ENCODE data around the gene PTN.

Gene PTN

DNA sequence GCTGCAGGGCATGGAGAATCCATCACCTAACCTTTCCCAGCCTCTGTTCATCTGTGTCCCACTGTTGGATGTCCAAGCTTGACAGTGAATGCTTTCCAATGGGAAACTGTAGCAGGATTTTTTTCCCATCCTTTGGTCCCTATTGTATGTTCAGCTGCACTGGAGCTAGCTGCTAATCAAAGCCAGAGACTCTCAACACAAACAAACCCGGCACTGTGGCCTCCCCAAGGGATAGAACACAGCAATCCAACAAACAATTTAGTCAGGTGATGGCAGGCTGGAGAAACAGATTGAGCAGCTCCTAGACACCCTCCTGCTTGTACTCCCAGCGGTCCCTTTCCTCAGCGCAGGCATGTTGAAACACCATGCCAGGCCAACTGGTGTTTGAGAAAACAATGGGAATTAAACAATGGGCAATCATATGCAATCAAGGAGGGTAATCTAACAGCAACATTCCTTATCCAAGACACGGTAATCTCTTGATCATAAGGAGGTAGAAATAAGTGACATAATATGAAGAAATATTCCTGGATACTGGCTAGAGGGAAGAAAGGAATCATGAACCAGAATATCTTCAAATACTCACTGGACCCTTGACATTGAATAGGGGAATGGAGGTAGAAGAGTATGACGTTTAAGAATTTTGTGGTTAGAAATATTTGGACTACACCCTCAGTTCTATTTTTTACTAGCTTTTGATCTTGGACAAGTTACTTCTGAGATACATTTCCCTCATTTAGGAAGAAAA lies 15.0 kb downstream of the PTN start:
- in situ Hi-C loops (cut with MboI; ENCODE audit: low pct_unique_long_range_greater_than_20kb, low sequenced_read_pairs): no loop called here
- DNase-seq: no peak

DNA sequence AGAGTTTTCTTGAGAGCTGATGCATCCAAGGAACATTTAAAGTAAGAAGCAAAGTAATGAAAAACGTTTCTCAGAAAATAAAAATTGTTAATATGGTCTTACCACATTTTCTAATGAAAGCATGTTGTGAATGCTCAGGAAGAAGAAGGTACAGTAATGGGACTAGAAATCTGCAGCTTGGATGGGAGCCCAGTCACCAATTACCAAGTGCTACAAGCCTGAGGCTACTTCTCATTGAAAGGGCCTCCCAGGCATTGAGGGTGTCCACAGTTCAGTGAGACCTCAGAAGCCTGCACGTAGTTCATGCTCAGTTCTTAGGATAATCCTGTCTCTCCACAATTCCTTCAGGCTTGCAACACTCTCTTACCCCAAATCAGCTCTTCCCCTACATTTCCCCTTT lies 17.6 kb downstream of the PTN start:
- DNase-seq: no peak
- in situ Hi-C loops (cut with MboI; ENCODE audit: low pct_unique_long_range_greater_than_20kb, low sequenced_read_pairs): no loop called here

DNA sequence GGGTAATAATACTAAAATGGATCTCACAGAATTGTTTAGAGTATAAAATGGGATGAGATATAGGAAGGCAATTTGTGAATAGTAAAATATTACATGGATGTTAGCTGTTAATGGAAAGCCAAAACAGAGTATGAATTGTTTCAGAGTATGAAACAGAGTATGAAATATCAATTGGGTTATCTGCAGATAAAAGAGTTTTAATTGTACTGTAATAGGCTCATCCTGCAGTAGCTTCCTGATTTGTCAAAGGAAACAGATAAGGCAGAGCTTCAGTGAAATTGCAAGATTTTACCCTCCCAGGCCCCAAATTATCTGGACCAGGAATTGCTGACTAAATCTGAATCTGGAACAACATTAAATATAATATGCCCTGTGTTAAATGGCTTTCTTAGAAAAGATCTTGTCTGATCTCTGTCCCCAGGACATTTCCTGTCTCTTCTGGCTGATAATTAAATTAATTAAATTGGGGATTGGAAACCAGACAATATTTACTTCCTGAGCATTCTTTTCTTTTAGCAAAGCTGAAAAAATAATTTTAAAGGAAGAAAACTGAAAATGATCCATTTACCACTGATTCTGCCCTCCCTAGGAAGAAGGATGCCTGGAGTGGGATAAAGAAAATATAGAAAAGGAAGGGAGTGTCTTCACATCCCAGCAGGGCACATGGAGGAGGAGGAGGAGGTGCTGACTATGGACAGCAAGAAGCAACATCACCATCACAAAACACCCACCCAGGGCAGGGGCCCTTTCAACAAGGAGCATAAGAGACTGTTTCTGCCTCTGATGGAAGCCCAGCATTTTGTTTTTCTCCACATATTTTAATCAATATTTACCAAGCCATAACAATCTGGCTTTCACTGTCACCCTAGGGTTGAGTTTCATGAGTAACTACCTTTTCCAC lies 18.5 kb downstream of the PTN start:
- DNase-seq: no peak
- in situ Hi-C loops (cut with MboI; ENCODE audit: low pct_unique_long_range_greater_than_20kb, low sequenced_read_pairs): no loop called here

DNA sequence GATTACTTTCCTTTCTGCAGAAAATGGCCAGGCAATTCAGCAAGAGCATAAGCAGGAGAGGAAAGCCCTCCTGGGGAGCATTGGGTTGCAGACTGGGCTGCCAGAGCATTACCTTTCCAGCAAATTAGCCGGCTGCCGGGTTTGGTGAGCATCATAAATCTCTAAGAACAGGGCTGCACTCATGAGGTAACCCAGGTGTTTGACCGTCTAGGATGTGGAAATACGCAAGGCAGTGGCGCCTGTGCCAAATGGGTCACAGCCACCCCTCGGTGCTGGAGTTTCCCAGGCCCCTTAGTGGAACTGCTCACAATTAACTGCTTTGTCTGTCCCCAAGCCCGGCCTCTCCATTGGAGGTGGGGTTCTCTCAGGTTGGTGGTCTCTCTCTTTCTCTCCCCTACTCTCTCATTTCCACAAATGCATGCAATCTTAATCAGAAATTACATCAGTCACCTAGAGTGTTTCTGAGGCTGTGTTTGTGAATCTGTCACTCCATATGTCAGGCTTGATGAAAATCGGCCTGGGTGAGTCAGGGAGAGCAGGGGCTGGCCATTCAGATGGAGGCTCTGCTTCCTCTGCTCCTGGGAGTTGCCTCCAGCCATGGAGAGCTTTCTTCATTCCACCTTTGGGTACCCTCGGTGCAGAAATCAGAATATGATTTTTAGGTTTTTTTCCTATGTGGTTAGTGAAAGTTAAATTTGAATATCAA lies 26.7 kb downstream of the PTN start:
- in situ Hi-C loops (cut with MboI; ENCODE audit: low pct_unique_long_range_greater_than_20kb, low sequenced_read_pairs): no loop called here
- DNase-seq: no peak

DNA sequence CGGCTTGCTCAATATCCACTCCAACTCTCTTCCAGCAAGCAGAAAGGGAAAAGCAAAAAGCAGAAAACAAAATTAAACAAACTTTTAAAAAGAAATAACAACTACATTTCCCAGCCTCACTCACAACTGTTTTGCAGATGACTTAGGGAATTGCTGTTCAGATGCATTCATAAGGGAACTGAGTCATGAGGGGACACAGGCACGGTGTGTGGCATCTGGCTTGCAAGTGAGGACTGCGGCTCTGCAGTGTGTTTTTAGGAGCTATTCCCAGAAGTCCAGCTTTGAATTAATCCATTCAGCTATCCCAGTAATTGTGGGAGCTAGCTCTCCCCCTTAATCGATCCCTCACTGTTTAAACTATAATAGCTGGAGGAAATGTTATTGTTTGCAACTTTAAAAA lies 30.3 kb downstream of the PTN start:
- DNase-seq: no peak
- in situ Hi-C loops (cut with MboI; ENCODE audit: low pct_unique_long_range_greater_than_20kb, low sequenced_read_pairs): no loop called here

DNA sequence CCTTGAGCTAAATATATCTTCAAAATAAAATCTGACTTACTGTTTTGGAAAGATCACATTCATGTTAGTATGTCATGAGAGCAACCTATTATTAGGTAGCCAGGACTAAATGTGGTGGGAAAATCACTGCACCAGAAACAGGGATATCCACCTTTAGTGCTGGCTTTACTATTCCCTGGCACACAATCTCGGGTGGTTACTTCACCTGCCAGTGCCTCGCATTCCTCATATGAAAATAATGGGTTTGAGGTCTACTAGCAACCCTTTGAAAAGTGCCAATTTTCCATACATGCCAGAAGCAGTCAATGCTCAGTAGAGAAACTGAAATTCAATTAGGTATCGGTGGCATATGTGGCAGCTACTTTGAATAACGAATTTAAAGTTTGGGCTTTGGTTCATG lies 36.8 kb downstream of the PTN start:
- DNase-seq: no peak
- in situ Hi-C loops (cut with MboI; ENCODE audit: low pct_unique_long_range_greater_than_20kb, low sequenced_read_pairs): no loop called here

DNA sequence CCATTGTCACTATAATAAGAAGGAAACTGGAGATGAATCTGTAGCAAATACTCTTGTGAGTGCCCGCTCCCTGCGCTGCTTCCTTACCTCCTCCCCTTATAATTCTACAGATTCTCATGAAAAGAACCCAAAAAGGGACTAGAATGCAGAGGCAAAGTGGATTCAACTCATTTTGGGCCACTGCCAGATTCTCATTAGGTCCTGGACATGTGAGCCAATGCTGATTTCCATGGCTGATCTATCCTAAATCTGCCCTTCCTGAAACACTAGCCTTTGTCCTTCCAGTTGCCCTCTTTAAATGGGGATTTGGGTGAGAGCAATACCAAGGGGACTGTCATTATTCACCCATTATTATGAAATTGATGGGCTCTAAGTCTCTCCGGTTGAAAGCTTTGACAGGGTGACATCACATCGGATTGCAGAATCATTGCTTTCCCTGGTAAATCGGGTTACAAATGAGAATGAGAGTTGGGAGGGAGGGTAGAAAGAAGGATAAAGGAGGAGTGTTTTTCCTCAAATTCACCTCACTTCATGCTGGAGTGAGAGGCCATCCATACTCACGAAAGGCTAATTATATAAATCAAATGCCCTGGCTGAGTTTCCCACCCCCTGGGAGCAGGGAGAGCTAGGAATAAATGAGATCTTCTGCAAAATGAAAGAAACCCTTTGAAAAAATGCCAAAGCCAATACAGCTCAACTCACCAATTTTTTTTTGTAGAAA lies 37.5 kb downstream of the PTN start:
- DNase-seq: no peak
- in situ Hi-C loops (cut with MboI; ENCODE audit: low pct_unique_long_range_greater_than_20kb, low sequenced_read_pairs): no loop called here

DNA sequence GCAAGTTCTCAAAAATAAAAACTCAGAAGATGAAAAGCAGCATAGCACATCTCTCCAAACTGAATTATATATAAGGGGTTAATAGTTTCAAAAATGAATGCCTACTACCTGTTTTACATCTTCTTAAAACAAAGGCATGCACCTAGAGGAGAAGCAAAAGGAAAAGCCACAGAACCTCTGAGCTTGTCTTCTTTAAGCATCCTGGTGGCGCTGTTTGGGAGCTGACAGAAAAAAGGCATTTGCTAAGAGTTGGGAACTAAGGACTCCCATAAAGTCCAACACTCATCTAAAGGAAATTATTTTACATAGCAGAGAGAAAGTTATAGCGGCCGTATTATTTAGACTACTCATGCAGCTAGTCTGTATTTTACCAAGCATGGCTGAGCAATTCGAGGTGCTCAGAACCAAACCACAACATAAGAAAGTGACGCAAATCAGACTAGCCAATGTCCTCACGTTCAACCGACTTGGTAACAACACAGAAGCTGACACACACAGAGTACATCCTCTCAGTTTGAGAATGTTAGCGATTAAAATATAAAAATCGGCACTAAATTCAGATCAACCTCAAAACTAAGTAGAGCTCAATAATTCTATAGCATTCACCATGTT lies 38.8 kb downstream of the PTN start:
- in situ Hi-C loops (cut with MboI; ENCODE audit: low pct_unique_long_range_greater_than_20kb, low sequenced_read_pairs): no loop called here

DNA sequence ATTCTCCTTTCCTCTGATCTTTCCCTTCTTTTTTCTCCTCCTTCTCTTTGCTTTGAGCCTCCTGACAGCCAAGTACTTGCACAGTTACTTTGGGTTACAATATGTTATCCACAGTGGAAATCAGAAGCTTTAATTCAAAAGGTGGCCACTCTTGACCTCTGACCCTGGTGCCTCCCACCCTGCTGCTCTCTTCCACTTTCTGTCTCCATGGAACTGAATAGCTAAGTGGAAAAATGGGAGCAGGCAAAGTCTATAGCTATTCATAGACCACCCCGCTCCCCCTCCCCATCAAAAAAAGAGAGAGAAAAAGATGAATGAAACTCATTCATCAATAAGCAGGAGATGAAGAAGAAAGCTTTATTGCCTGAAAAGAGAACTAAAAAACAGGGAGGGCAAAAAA lies 39.4 kb downstream of the PTN start:
- in situ Hi-C loops (cut with MboI; ENCODE audit: low pct_unique_long_range_greater_than_20kb, low sequenced_read_pairs): no loop called here
- no peak for DNase-seq

More for the DNA sequence above, 38.8 kb downstream of the PTN start:
- DNase-seq: no peak

DNA sequence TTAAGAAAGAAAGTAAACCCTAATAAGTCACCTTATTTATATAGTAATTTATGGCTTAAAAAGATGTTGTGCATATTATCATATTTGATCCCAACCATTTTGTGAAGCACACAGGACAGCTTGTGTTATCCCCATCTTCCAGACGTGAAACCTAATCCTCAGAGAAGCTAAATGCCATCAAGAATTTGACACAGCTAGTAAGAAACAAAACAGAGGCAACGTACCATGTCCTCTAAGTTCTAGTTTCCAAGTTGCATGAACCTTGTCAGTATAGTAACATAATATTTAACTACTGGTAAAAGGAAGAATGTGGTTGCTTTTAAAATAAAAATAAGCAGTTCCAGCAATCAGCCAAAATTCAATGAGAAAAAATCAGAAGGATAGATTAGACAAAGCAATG lies 41.5 kb downstream of the PTN start:
- in situ Hi-C loops (cut with MboI; ENCODE audit: low pct_unique_long_range_greater_than_20kb, low sequenced_read_pairs): no loop called here
- no peak for DNase-seq

DNA sequence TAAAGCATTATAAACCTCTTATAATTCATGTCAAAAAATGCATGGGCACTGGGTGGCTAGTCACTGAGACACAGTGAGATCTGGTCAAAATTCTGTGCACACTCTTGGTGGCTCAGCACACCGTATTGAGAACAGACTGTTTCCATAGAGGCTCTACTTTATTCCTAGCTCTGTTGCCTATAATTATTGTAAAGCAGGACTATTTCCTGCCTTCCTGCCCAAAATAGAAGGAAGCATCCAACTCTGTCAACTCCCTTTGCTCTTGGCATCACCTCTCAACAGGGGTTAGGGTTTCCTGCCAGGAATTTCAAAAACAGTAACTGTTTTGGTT lies 45.1 kb downstream of the PTN start:
- in situ Hi-C loops (cut with MboI; ENCODE audit: low pct_unique_long_range_greater_than_20kb, low sequenced_read_pairs): no loop called here
- no peak for DNase-seq

DNA sequence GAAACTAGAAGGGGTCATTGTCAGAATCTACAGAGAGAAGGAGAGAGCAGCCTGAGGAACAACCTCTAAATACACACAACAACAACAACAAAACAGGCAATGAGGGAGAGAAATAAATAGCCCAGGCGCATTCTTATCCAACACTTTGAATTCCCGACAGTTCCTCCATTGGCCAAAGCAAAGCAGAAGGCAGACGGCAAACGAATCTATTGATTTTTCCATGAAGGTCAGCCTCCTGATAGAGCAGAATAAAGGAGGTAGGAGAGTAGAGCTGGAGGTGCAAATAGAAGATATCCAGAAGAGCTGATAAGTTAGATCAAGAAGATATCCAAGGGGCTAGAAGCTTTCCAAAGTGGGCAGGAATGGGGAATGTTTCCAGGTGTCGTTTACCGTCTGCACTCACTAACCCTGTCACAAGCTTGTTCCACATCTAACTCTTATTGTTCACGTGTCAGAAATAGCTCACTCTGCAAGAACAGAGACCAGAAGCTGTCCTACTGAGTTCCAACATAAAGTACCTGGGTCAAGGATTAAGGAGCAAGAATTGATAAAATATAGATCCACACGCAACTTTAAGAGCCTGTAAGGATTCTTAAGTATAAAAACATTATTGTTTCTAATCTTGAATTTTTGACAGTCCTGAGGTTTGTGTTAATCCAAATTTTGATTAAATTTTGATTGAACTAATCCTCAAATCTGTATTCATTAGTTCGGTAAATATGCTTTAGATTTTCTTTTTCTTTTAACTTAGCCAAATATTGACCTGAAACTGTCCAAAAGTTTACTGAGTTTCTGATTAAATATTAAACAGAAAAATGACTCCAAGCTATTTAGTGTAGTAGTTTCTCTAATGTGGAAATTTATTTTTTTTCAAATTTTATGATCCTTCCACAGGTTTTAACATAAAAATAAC lies 45.7 kb downstream of the PTN start:
- in situ Hi-C loops (cut with MboI; ENCODE audit: low pct_unique_long_range_greater_than_20kb, low sequenced_read_pairs): no loop called here
- DNase-seq: no peak

DNA sequence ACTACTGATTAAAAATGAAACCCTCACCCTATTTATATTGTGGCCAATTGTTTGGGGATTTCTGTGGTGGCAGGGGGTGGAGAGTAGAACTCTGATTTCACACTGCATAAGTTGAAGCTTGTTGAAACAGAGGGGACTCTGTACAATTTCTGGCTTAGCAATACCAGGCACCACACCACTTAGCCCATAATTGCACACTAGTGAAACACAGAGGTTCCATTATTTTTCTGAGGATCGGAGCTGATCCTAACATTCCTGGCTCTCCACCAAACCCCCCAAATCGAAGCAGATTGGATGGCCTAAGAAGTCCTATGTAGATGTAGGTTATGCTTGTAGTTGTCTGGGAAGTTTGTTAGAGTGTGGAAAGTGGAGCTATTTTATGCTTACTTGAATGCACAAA lies 47.0 kb downstream of the PTN start:
- no peak for DNase-seq
- in situ Hi-C loops (cut with MboI; ENCODE audit: low pct_unique_long_range_greater_than_20kb, low sequenced_read_pairs): no loop called here

DNA sequence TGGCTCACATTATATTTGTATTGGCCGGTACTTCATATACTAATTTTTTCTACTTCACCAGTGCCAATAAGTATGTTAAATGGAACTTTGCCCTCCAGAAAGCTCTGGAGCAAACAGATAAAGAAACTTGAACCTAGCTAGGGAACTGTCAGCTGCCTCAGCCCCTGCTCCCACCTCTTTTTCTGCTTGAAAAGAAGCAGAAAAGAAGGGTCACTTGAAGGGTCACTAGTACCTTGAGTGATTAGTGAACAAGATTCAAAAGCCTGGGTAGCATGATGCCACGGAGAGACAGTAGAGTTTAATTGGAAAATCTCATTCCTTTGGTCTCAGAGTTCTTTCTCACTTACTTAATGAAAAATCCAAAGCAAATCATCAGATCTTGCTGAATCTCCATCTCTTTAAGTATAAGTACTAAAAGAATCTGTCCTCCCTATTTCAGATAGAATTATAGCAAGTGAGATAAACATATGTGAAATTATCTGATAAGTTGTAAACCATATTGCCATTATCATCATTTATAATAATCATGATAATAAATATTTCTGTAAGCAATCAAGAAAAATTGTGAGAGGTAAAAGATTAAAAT lies 47.7 kb downstream of the PTN start:
- DNase-seq: no peak
- in situ Hi-C loops (cut with MboI; ENCODE audit: low pct_unique_long_range_greater_than_20kb, low sequenced_read_pairs): no loop called here

DNA sequence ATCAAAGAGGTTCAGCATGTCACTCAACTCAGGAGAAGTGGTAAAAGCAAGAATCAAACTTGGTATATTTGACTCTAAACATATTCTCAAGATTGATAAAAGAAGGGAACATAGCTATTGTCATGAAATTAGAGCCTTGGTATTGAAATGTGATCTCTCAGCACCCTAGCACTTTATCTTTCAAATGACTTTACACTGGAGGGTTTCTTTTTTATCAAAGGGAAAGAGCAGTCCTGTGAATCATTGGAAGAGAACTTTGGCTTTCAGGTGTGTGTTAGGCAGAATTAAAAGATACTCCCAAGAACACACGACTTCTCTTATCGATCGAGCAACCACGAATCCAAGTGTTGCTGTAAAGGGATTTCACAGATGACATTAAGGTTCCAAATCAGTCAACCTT lies 54.4 kb downstream of the PTN start:
- in situ Hi-C loops (cut with MboI; ENCODE audit: low pct_unique_long_range_greater_than_20kb, low sequenced_read_pairs): no loop called here
- DNase-seq: no peak

DNA sequence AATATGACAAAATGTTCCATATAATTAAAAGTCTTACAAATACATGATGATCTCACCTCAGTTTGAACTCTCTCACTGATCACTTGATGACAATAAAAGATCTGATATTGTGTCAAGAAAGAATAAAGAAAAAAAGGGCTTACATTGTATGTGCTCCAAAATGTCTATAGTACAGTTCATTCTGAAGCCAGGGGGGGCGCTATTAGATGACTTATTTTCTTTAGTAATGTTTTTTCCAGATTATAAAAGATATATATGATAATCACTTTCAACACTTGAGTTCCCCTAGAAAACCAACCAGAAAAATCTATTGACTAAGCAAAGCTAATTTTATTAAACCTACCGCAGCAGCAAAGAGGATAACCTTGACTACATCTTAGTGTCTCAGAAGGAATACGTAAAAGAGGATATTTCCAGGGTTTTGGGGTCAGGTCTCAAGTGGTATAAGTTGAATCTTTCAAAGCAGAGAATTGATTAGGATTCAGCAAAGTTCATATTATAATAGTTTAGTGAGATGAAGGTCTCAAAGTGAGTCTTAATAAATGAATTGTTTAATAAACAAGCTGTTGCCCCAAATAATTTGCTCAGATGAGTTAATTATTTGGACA lies 55.8 kb downstream of the PTN start:
- DNase-seq: no peak
- in situ Hi-C loops (cut with MboI; ENCODE audit: low pct_unique_long_range_greater_than_20kb, low sequenced_read_pairs): no loop called here

DNA sequence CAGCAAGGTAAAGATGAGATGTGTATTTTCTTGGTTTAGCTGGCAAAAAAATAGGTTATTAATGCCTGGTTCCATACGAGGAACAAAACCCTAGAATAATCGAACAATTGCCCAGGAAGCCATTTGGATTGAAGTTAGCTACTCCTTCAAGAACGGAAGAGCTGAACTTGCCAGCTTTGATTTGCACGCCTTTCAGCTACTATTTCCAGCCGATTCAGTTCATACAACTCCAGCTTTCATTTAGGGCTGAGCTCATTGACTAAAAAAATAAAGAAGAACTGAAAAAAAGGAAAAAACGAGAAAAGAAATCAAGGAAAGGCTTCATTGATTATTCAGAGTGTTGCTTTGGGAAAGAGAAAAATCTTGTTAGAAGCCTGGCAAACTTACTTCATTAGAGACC lies 60.4 kb downstream of the PTN start:
- in situ Hi-C loops (cut with MboI; ENCODE audit: low pct_unique_long_range_greater_than_20kb, low sequenced_read_pairs): no loop called here

More for the DNA sequence above, 60.4 kb downstream of the PTN start:
- no peak for DNase-seq

Measured in KBM-7 (cell line).